Activated T-cell treated with anti-CD3 and anti-CD28 coated beads for 24 hours (primary cell): ENCODE data around the gene AK6.
"Not testable (repeated sequence)": the region's sequence is repeated elsewhere in the genome, so short reads cannot be mapped to it uniquely, and the experiment has no call there.

Experiments
- DNase-seq: peaks from one replicate; pipeline ENCODE4 v3.0.0-alpha.2; 2020; ENCODE audit warnings: low read depth

The AK6 gene

DNA sequence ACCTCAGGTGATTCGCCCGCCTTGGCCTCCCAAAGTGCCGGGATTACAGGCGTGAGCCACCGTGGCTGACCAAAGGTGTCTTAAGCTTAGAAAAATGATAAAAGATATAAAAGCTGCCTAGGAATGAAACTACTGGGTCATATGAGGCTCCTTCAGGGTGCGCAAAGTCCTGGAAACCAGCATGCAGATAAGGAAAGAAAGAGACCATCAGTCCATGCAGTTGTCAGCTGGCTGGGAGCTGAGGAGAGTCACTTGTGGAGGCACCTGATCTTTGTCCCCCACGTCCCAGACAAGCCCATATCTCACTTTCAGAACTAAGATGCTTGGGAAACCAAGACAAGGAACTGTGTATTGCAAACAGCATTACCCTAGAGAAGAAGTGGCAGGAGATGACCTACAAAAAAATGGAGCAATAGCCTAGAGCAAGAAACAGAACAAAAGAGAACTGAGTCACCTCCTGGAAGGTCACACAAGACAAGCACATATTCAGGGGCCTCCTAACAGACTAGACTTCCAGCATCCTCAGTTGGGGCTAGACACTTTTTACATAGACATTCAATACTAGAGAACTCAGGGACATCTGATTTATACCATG, 33.9 kb downstream of the AK6 start:
- DNase-seq = no peak

DNA sequence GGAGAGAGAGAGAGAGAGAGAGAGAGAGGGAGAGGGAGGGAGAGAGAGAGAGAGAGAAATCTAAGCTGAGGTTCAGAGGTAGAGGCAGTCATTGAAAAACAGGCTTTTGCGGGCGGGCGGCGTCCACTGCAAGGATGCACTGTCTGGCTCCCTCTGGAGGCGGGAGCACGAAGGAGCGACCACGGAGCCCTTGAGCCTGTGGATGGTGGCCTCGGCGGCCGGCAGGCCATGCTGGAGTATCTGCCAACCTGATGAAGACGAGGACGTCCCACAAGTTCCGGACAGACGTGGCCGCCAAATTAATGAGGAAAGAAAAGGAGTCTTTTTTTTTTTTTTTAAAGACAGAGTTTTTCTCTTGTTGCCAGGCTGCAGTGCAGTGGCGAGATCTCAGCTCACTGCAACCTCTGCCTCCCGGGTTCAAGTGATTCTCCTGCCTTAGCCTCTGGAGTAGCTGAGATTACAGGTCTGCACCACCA, 34.5 kb downstream of the AK6 start:
- DNase-seq = peak; percentile 59

DNA sequence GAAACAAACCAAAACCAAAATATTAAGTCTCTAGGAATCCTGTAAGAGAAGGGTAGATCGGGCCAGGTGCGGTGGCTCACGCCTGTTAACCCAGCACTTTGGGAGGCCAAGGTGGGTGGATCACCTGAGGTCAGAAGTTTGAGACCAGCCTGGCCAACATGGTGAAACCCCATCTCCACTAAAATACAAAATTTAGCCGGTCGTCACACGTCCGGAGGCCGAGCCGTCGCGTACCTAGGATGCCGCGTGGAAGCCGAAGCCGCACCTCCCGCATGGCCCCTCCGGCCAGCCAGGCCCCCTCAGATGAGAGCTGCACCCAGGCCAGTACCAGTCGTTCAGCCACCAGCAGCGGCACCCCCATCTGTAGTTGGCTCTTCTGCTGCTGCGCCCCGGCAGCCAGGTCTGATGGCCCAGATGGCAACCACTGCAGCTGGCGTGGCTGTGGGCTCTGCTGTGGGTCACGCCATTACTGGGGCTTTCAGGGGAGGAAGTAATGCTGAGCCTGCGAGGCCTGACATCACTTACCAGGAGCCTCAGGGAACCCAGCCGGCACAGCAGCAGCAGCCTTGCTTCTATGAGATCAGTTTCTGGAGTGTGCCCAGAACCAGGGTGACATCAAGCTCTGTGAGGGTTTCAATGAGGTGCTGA, 35.5 kb downstream of the AK6 start:
- DNase-seq = not testable (repeated sequence)

DNA sequence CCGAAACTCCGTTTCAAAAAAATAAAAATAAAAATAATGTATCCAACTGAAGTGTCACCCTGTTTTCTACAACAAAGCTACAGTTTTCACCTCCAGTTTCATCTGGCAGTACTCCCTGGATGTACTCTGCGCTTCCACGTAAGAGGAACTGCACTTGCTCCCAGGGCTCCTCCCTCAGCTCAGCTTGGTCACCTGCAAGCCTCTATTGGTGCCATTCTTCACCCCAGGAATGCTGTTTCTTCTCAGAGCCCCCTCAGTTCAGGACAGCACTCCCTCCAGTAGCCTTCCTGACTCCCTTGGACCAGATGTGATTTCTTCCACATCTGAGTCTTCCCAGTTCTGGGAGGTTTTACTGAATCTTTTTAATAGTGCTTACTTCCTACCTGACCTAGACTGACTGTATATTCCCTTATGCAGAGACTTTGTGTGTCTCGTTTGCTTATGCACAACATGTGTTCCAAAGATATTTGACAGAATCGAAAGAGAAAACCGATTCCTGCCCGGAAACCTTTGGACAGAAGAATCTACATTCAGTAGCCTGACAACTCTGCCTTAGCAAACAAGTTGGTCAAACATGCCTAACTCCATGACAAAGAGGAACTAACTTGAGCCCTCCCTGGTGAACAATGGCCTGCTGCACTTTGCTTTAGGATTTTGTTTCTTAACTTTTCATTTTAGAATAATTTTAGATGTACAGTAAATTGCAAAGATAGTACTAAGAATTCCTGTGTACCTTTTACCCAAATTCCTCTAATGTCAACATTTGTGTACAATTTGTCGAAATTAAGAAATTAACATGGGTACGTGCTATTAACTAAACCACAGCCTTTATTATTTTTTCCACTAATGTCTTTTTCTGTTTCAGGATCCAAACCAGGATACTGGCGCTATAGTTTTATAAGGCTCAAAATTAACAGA, 37.5 kb downstream of the AK6 start:
- no peak for DNase-seq

DNA sequence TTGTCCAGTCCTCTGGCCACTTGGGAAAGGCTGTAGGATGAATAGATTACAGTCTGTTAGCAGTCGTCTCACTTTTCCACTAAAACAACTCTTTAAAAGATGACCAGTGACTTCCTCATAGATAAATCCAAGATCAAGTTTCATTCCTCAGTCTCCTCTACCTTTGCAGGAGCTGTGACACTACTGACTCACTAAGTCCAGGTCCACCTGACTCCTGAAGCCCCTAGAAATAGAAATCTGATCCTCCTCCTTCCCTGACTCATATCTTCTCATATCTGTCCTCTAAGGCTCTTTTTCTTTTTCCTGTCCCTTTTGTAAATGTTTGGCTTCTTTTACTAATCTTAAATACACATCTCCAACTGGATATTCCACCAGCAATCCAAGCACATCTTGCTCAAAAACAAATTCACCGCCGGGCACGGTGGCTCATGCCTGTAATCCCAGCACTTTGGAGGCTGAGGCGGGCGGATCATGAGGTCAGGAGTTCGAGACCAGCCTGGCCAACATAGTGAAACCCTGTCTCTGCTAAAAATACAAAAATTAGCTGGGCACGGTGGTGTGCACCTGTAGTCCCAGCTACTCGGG, 39.3 kb downstream of the AK6 start:
- DNase-seq = no peak

DNA sequence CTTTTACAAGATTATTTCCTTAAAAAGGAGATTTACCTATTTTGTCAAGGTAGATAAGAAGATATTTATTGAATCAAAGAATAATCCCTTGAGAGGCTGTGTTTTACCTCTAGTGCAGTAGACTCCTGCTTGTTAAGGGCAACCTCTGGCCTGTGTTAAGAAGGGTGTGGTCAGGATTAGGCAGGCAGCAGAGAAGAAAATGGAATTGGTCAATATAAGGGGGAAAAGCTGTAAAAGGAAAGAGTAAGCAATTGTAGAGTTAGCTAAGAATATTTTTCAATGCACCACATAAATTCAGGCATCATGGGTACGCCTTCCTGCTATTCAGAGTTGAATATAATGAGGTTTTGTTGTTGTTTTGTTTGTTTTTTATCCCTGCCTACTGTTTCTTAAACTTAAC, 43.0 kb downstream of the AK6 start:
- DNase-seq = no peak

DNA sequence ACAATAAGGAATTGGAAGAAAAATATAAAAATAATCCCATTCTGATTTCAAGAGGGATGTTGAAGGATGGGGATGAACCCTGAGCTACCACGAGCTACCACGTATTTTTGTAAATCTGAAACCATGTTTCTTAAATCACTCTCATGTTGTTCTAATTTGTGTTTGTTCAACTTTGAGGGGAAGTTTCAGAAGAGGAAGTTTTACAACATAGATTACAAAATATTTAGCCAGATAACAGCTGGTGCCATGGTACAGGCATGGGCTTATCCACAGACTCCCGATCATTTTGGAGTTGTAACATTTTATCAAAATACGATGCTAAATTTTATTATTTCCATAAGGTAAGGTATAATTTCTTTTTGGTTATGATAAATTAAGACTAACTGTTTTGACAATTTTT, 51.9 kb downstream of the AK6 start:
- no peak for DNase-seq

DNA sequence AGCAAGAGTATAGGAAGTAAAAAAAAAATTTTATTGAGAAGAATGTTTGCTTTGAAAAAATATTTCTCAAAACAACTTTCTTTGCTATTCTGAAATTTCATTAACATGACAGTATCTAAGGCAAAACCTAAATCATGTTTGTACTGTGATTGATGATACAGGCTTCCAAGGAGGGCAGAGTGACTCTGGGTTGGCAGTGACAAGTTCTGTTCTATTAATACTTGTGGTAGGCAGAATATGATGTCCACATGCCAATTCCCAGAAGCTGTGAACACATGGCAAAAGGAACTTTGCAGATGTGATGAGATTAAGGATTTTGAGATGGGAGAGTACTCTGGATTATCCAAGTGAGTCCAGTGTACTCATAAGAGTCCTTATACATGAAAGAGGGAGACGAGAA, 53.3 kb downstream of the AK6 start:
- DNase-seq = no peak

DNA sequence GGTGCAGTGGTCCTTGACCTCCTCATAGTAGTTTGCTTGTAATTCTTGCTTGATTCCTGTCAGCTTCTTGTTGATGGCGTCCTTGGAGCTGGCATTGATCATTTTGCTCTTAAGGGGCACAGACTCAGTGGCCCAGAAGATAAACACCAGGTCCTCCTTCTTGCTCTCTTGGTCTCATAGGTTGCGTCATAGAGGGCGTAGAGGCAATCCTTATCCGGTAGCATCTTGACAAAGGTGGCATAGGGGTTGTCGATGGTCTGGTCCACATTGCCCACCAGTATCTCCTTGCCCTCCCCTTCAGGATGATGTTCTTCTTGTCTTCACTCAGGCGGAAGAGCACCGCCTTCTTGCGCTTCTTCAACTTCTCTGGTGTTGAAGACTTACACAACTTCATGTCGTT, 55.9 kb downstream of the AK6 start:
- DNase-seq = no peak

DNA sequence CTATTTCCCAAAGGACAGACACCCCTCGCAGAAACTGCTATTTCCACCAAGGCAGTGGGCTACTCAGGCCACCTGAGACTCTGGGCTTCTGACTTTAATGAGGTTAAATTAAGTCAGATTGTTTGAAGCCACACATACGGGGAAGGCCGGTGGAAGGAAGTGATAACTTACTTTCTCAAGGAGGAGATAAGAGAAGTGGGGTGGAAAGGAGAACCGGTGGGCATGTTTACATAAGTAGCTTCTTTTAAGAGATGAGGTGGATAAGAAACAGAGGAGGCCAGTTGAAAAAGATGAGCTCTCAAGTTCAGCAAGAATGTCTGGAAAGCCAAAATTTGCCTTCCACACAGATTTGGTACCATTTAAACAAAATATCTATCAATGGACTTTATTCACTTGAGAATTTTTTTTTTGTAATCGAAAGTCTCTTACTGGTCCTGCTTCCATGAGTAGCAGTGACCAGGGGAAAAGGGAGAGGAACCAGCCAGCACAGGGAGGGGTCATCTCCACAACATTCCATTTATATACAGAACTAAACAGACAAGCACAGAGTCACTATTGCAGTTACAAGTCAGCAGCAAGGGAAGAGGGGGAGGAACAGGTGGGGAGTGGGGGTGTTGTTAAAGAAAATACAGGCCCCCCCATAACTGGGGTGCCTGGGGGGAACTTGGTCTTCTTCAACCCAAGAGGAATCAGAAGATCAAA, 56.7 kb downstream of the AK6 start:
- no peak for DNase-seq

DNA sequence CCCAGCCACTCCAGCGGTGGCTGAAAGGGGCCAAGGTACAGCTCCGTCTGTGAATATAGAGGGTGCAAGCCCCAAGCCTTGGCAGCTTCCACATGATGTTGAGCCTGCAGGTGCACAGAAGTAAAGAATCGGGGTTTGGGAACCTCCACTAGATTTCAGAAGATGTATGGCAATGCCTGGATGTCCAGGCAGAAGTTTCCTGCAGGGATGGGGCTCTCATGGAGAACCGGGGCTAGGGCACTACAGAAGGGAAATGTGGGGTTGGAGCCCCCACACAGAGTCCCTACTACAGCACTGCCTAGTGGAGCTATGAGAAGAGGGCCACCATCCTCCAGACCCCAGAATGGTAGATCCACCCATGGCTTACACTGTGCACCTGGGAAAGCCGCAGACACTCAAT, 59.9 kb downstream of the AK6 start:
- DNase-seq = no peak

DNA sequence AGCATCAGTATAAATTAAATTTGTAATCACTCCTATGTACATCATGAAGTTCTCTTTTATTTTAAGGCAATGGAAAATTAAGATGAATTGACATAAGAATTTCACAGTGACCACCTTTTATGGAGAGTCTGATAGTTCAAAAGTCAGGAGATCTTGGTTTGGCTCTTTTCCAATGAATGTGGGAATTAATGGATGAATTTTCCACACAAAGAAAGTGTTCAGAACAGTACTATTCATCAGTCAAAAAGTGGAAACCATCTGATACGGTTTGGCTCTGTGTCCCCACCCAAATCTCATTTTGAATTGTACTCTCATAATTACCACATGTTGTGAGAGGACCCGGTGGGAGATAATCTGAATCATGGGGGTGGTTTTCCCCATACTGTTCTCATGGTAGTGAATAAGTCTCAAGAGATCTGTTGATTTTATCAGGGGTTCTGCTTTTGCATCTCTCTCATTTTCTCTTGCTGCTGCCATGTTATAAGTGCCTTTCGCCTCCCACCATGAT, 61.2 kb downstream of the AK6 start:
- DNase-seq = no peak

DNA sequence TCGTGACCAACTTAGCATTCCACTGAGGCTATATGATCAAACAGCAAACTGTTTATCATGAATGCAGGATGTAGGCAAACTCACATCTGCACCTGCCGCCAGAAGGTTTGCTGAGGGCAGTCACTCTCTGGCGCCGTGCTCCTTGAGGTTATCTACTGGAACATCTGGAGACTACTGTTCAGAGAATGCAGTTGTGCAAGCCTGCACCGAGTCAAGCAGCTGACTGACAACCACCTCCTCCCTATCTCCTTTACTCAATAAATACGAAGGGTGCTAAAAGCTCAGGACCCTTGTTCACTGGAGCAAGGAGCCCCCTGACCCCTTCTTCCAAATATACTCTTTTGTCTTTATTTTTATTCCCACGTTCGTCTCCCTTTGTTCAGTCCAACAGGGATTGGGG, 63.8 kb downstream of the AK6 start:
- no peak for DNase-seq
